Mononuclear cell (primary cell): ENCODE data around the gene SCGB1A1. TPM values are rescaled to one million over a fixed set of nuclear protein-coding genes. Genes with fewer than 3 reads are reported as not detected.
"Not testable (repeated sequence)": the region's sequence is repeated elsewhere in the genome, so short reads cannot be mapped to it uniquely, and the experiment has no call there.

Experiments
- H3K27me3 ChIP-seq: 2 replicates; pipeline ENCODE4 v1.6.0; 2011; ENCODE audit warnings: low read length, control low read depth; ENCODE audit not compliant: insufficient read depth
- H3K4me1 ChIP-seq: 2 replicates; pipeline ENCODE4 v1.5.1; 2011; ENCODE audit warnings: mild to moderate bottlenecking, low read length, control low read depth; ENCODE audit not compliant: insufficient read depth
- H3K4me3 ChIP-seq: 2 replicates; pipeline ENCODE4 v1.5.1; 2011; ENCODE audit warnings: mild to moderate bottlenecking, low read length, moderate library complexity
- H3K9me3 ChIP-seq: 2 replicates; pipeline ENCODE4 v1.5.1; 2011; ENCODE audit warnings: low read depth, mild to moderate bottlenecking, control low read depth, low read length
- total RNA-seq: library from RNA; depleted of rRNA; stranded (reverse); fragments of >200 nt; gene quantifications from one replicate; pipeline ENCODE4 v1.2.3, GENCODE V29; 2012

SCGB1A1 gene
- total RNA-seq, 1 donor = not detected

DNA sequence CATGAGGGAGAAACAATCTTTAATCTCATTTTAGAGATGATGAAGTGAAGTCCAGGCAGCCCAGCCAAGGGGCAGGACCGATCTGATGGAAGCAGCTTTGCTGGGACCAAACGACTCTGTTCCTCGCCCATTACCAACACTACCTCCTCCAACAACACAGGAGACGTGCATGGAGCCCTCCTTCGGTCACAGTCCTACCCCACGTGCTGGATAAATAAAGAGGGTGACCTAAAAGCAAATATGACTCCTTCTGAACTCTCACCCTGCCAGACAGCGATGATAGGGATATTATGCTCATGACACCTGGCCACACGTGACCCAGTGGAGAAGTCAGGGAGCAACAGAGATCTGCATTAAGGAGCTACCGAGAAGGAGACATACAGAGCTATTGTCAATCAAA is 26.0 kb downstream of the SCGB1A1 start:
- peak overlapping the region; percentile 20 for H3K4me3 ChIP-seq
- H3K4me1 ChIP-seq = peaks cover 49% of the 10 kb centered on the region
- no peaks in the 10 kb centered on the region for H3K9me3 ChIP-seq
- H3K27me3 ChIP-seq = no peaks in the 10 kb centered on the region

DNA sequence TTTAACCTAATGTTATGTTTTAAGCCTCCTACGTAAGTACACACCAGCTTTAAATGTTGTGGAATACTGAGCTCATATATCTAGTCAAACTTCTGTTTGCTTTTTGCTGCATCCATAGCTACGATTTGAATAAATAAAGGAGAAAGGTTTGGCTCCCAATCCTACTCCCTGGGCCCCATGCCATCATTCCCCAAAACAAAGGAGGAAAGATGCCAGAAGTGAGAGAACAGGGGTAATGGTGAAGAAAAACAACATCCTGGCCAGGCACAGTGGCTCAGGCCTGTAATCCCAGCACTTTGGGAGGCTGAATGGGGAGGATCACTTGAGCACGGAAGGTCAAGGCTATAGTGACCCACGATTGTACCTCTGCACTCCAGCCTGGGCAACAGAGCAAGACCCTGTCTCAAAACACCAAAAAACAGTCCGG is 26.5 kb downstream of the SCGB1A1 start:
- peaks cover 44% of the 10 kb centered on the region for H3K4me1 ChIP-seq
- no peak overlapping the region for H3K4me3 ChIP-seq
- H3K9me3 ChIP-seq = no peaks in the 10 kb centered on the region
- H3K27me3 ChIP-seq = no peaks in the 10 kb centered on the region

DNA sequence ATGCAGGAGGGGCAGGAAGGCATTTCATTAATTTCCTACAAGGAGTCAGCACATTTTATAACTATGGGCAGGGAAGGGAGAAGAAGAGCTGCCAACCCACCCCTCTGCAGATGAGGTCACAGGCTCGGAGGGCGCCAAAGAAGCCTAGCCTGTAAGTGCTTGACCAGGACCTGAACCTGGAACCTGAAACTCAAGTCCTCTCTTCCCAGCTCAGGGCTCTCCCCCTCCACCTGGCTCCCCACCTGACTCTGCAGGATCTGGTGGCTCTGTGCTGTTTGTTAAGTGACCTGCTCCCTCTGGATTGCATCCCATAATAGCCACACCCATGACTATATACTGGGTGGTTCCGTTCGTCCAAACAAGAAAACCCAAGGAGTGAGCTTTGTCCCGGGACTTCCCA is 27.3 kb downstream of the SCGB1A1 start:
- Histone ChIP-seq H3K9me3 (no peaks in the 10 kb centered on the region), H3K4me1 (peaks cover 39% of the 10 kb centered on the region), H3K27me3 (no peaks in the 10 kb centered on the region), H3K4me3 (no peak overlapping the region)

DNA sequence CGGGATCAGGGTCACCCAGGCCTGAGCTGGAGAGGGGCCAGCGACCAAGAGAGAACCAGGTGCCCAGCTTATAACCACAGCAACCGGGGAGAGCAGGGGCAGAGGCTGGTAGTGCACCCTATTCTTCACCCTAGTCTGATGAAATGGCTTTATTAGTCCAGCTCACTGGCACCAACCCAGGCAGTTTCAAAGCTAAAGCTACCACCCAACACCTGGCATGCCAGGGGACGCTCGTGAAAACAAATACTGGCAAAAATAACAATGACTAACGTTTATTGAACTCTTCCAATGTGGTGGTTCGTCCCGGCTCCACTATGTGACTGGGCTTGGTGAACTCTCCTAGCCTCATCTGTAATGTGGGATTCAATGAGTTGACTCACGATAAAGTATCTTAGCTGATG is 30.6 kb downstream of the SCGB1A1 start:
- no peaks in the 10 kb centered on the region for H3K27me3 ChIP-seq
- peaks cover 21% of the 10 kb centered on the region for H3K4me1 ChIP-seq
- H3K9me3 ChIP-seq = no peaks in the 10 kb centered on the region
- H3K4me3 ChIP-seq = no peak overlapping the region

DNA sequence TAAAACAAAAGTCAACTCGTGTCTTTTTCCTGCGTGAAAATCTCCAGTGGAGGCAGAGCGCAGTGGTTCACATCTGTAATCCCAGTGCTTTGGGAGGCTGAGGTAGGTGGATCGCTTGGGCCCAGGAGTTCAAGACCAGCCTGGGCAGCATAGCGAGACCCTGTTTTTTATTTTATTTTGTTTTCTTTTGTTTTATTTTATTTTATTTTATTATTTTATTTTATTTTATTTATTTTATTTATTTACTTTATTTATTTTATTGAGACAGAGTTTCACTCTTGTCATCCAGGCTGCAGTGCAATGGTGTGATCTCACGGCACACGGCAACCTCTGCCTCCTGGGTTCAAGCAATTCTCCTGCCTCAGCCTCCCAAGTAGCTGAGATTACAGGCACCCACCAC is 31.1 kb downstream of the SCGB1A1 start:
- not testable (repeated sequence) for H3K27me3 ChIP-seq, H3K4me3 ChIP-seq, H3K9me3 ChIP-seq
- peaks cover 16% of the 10 kb centered on the region for H3K4me1 ChIP-seq

DNA sequence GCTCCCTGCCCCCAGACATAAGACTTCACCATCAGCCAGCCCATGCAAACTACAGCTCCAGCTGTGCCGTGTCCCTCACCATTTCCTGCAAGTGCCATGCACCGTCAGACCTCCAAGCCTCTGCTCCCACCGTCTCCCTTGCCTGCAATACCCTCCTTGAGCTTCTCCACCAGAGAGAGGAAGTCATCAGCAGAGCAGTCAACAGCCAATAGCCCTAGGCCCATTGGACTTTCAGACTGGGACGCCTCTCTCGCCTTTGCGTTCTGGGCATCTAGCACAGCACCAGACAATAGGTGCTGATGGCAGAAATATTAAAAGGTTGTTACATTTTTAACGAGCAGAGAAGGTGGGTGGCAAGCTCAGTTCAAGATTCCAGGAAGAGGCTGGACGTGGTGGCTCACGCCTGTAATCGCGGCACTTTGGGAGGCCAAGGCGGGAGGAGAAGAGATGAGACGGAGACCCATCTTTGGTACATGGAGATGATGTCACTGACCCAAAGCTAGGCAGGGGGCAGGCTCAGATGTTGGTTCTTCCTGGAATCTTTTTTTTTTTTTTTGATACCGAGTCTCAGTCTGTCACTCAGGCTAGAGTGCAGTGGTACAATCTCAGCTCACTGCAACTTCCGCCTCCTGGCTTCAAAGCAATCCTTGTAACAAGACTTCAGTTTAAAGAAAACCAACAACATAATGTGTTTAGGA is 31.9 kb downstream of the SCGB1A1 start:
- Histone ChIP-seq H3K4me1 (peaks cover 8% of the 10 kb centered on the region), H3K4me3 (no peak overlapping the region), H3K9me3 (no peaks in the 10 kb centered on the region), H3K27me3 (no peaks in the 10 kb centered on the region)

DNA sequence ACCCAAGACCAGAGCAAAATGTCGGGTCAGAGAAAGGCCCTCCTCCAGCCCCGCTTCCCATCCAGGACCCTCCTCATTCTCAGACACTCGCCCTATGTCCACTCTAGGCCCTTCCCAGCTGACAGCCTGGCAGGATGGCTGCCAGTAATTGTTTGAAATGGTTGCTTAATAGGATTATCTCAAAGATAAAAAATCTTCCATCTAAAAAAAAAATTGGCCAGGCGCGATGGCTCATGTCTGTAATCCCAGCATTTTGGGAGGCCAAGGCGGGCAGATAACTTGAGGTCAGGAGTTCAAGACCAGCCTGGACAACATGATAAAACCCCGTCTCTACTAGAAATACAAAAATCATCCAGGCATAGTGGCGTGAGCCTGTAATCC is 32.4 kb downstream of the SCGB1A1 start:
- Histone ChIP-seq H3K9me3 (no peaks in the 10 kb centered on the region), H3K4me3 (no peak overlapping the region), H3K27me3 (no peaks in the 10 kb centered on the region), H3K4me1 (peaks cover 3% of the 10 kb centered on the region)

DNA sequence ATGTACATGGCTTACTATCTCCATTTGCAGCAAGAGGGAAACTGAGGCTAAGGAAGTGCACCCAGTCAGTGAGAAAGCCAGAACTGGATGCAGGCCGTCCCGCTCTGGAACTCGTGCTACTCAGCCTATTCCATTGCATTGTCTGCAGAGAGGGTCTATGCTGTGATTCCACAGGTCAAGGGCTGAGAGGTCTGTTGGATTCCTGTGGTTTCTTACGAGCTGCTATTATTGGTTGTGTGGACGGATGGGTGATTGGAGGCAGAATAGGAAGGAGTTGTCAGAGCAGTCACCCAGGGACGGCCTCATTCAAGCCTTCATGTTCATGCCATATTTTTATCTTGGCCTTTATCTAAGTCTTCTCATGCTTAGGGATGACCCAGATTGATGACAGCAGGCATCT is 33.4 kb downstream of the SCGB1A1 start:
- Histone ChIP-seq H3K4me3 (no peak overlapping the region), H3K9me3 (no peaks in the 10 kb centered on the region), H3K27me3 (no peaks in the 10 kb centered on the region), H3K4me1 (no peaks in the 10 kb centered on the region)

DNA sequence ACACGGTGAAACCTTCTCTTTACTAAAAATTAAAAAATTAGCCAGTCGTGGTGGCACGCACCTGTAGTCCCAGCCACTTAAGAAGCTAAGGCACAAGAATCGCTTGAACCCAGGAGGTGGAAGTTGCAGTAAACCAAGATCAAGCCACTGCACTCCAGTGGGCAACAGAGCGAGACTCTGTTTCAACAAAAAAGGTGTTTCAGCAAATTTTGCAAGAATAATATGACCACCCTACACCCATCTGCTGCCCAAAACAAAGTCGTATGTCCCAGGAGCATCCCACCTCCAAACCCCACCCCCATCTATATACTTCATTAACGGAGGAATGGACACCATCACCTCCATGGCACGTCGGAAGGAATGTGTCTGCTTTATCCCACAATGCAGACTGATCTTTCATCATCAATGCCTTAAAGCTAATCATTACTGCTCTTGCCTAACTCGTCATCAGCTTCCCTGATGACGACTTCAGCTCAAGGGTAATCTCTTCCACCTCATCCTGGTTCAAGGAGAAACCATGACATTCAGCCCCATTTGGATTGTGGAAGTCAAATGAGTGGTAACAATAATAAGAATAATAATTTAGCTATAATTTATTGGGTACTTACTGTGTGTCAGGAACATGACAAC is 34.1 kb downstream of the SCGB1A1 start:
- Histone ChIP-seq H3K4me1 (peaks cover 6% of the 10 kb centered on the region), H3K9me3 (no peaks in the 10 kb centered on the region), H3K27me3 (no peaks in the 10 kb centered on the region), H3K4me3 (no peak overlapping the region)

DNA sequence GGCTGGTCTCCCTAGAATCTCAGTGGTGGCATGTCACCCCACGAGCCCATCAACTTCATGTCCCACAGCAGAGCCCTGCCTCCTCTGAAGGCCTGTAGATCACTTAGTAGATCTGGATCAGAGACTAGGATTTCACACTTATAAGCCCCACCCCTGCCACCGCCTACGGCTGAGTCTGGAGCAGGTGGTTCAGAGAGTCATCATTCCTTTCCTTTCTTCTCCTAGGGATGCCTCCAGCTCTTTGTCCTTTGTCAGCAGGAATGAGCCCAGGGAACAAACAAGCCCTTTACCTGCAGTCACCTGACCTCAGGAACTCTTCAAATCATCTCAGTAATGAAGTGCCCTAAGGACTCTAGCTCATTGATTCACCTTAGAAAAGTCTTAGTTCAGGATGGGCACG is 37.8 kb downstream of the SCGB1A1 start:
- no peaks in the 10 kb centered on the region for H3K27me3 ChIP-seq
- no peaks in the 10 kb centered on the region for H3K9me3 ChIP-seq
- peaks cover 26% of the 10 kb centered on the region for H3K4me1 ChIP-seq
- no peak overlapping the region for H3K4me3 ChIP-seq

DNA sequence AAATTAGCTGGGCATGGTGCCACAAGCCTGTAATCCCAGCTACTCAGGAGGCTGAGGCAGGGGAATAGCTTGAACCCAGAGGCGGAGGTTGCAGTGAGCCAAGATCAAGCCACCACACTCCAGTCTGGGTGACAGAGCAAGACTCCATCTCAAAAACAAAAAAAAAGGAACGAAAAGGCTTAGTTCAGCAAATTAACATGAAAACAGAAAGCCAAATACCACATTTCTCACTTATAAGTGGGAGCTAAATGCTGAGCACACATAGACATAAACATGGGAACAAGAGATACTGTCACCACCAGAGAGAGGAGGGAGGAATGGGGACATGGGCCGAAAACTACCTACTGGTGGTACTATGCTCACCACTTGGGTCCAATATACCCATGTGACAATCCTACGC is 38.6 kb downstream of the SCGB1A1 start:
- H3K27me3 ChIP-seq = no peaks in the 10 kb centered on the region
- no peak overlapping the region for H3K4me3 ChIP-seq
- H3K9me3 ChIP-seq = no peaks in the 10 kb centered on the region
- H3K4me1 ChIP-seq = peaks cover 34% of the 10 kb centered on the region

DNA sequence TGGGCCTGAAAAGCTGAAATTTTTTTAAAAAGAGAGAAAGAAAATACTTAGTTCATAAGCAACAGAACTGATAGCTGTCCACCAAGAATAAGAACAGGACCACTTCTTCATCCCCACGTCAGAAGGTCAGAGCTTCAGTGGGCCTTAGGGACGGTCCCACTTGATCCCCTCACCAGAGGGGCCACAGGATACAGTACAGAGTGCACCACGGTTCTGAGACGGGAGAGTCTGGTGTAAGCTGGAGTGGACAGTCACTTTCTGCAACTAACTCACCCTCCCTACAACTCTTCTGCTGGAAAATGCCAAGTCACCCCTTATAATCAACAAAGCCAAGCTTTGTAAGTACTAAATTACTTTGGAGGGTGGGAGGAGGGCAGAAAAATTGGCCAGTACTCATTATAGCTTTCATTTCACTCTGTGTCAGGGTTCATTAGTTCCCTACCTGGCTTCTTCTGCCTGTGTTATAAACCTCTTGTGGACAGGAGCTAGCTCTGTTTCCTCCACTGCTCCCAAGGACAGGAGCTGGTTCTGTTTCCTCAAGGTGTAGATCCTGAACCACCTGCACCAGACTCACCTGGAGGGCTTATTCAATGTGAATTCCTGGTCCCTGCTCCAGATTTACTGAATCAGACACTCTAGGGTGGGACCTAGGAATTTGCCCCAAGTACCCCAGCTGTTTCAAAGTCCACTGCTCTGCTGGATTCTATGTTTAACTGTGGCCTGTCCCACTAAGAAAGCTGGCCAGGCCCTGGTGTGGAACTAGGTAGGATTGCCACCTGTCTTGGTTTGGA is 39.6 kb downstream of the SCGB1A1 start:
- Histone ChIP-seq H3K4me3 (no peak overlapping the region), H3K27me3 (no peaks in the 10 kb centered on the region)

DNA sequence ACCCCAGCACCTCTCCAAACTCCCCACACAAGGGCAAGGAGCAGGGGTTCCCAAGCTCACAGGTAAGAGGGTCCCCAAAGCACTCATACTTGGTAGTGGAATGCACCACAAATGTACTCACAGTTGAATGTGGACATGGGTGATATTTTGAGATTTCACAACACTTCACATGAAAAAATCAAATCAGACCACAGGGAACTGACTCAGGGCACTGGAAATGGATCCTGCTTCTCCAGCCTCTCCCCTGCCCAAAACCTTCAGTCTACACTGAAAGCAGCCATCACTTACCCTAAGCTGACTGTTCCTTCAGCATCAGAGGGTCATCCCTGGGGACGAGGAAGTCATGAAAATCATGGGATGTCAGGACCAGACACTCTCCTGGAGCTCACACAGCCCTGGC is 40.2 kb downstream of the SCGB1A1 start:
- H3K4me1 ChIP-seq = peaks cover 45% of the 10 kb centered on the region
- H3K4me3 ChIP-seq = no peak overlapping the region
- no peaks in the 10 kb centered on the region for H3K9me3 ChIP-seq
- no peaks in the 10 kb centered on the region for H3K27me3 ChIP-seq

More for the DNA sequence above, 39.6 kb downstream of the SCGB1A1 start:
- H3K9me3 ChIP-seq = no peaks in the 10 kb centered on the region
- H3K4me1 ChIP-seq = peaks cover 43% of the 10 kb centered on the region

DNA sequence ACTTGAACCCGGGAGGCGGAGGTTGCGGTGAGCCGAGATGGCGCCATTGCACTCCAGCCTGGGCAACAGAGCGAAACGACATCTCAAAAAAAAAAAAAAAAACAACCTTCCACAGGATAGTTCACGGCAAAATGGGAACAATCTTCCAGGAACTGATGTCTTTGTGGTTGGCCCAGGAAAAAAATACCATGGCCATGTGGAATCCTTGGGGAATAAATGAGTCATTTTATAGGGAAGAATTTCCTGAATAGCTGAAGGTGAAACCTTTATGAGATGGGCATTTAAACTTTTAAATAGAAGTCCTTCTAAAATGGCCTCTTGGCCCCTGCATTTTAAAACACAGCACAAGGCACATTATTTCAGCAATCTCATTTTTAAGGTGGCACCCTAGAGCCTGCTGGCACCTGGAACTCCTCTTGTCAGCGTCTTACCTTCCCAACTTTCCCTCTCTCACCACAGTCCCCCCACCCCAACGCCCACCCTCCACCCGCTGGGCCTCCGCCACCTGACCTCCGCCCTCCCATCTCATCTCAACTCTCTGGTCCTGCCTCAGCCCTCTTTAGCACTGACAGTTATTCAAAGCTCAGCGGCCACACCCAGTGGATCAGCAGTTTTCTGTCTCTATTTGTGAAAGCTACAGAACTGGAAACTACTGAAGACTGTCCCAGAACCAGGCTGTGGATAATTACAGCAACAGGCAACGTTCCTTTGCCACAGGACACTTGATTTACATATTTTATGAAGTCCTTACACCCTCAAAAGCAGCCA is 43.1 kb downstream of the SCGB1A1 start:
- Histone ChIP-seq H3K9me3 (no peaks in the 10 kb centered on the region), H3K4me3 (no peak overlapping the region)

DNA sequence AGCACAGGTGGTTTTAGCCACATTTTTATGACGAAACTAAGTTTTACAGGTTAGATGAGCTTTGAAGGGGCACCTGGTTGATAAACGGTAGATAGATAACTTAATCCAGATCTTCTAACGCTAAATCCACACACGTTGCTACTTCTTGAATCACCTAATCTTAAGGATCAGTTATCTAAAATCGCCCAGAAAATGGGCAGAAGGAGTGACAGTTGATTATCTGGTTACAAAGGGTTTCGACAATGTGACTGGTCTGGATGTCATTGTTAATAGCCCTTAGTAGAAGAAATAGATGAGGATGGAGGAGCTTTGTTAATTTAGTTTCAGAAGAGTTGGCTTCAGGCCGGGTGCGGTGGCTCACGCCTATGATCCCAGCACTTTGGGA is 43.7 kb downstream of the SCGB1A1 start:
- Histone ChIP-seq H3K27me3 (no peaks in the 10 kb centered on the region), H3K4me1 (peaks cover 43% of the 10 kb centered on the region), H3K9me3 (no peaks in the 10 kb centered on the region), H3K4me3 (no peak overlapping the region)

More for the DNA sequence above, 43.1 kb downstream of the SCGB1A1 start:
- Histone ChIP-seq H3K27me3 (no peaks in the 10 kb centered on the region), H3K4me1 (peaks cover 45% of the 10 kb centered on the region)
